ENCODE measurements around the gene UNC5B. TPM values are rescaled to one million over a fixed set of nuclear protein-coding genes. Genes with fewer than 3 reads are reported as not detected.
"Not testable (repeated sequence)": the region's sequence is repeated elsewhere in the genome, so short reads cannot be mapped to it uniquely, and the experiment has no call there.

The UNC5B gene
- total RNA-seq, 1 experiment from 2014 or later = 11.4 TPM

- H3K36me3 ChIP-seq = no peaks in the 10 kb centered on the region
- H3K27me3 ChIP-seq = no peaks in the 10 kb centered on the region
- DNase-seq = peak; percentile 26
- H3K4me3 ChIP-seq = peak overlapping the region; percentile 40
- H3K9me3 ChIP-seq = no peaks in the 10 kb centered on the region
These were observed 5.1 kb downstream of the UNC5B start for GRCh38 chr10:71217266-71218045.

GRCh38 chr10:71218046-71218650 lies 5.8 kb downstream of the UNC5B start:
- peak; percentile 37 for DNase-seq
- H3K4me3 ChIP-seq = no peak overlapping the region

GRCh38 chr10:71218651-71219050 lies 6.3 kb downstream of the UNC5B start:
- Histone ChIP-seq H3K27me3 (no peaks in the 10 kb centered on the region), H3K36me3 (no peaks in the 10 kb centered on the region), H3K4me3 (no peak overlapping the region), H3K9me3 (no peaks in the 10 kb centered on the region)
- DNase-seq = no peak

More at GRCh38 chr10:71218046-71218650, 5.8 kb downstream of the UNC5B start:
- Histone ChIP-seq H3K9me3 (no peaks in the 10 kb centered on the region), H3K36me3 (no peaks in the 10 kb centered on the region), H3K27me3 (no peaks in the 10 kb centered on the region)

GRCh38 chr10:71219236-71219917 lies 7.0 kb downstream of the UNC5B start:
- H3K36me3 ChIP-seq, H3K27me3 ChIP-seq, DNase-seq, H3K9me3 ChIP-seq, H3K4me3 ChIP-seq: not testable (repeated sequence)

GRCh38 chr10:71219918-71220688 lies 7.7 kb downstream of the UNC5B start:
- DNase-seq = no peak
- H3K36me3 ChIP-seq = no peaks in the 10 kb centered on the region
- H3K4me3 ChIP-seq = no peak overlapping the region
- H3K27me3 ChIP-seq = no peaks in the 10 kb centered on the region
- no peaks in the 10 kb centered on the region for H3K9me3 ChIP-seq

- no peaks in the 10 kb centered on the region for H3K36me3 ChIP-seq
- no peaks in the 10 kb centered on the region for H3K9me3 ChIP-seq
- no peaks in the 10 kb centered on the region for H3K27me3 ChIP-seq
- DNase-seq = peak; percentile 35
- H3K4me3 ChIP-seq = no peak overlapping the region
These were observed 8.5 kb downstream of the UNC5B start for GRCh38 chr10:71220689-71221540.

- no peaks in the 10 kb centered on the region for H3K9me3 ChIP-seq
- H3K27me3 ChIP-seq = no peaks in the 10 kb centered on the region
- no peaks in the 10 kb centered on the region for H3K36me3 ChIP-seq
- no peak for DNase-seq
- no peak overlapping the region for H3K4me3 ChIP-seq
These were observed 9.3 kb downstream of the UNC5B start for GRCh38 chr10:71221586-71222202.

GRCh38 chr10:71222601-71223346 lies 10.4 kb downstream of the UNC5B start:
- Histone ChIP-seq H3K27me3 (no peaks in the 10 kb centered on the region), H3K9me3 (no peaks in the 10 kb centered on the region), H3K4me3 (no peak overlapping the region), H3K36me3 (no peaks in the 10 kb centered on the region)
- peak; percentile 30 for DNase-seq

GRCh38 chr10:71223347-71224058 lies 11.1 kb downstream of the UNC5B start:
- DNase-seq = no peak
- no peaks in the 10 kb centered on the region for H3K36me3 ChIP-seq
- no peak overlapping the region for H3K4me3 ChIP-seq
- no peaks in the 10 kb centered on the region for H3K27me3 ChIP-seq
- no peaks in the 10 kb centered on the region for H3K9me3 ChIP-seq

GRCh38 chr10:71225291-71226058 lies 13.1 kb downstream of the UNC5B start:
- Histone ChIP-seq H3K36me3 (no peaks in the 10 kb centered on the region), H3K9me3 (no peaks in the 10 kb centered on the region), H3K27me3 (no peaks in the 10 kb centered on the region), H3K4me3 (no peak overlapping the region)
- DNase-seq = peak; percentile 45

- Histone ChIP-seq H3K36me3 (no peaks in the 10 kb centered on the region), H3K9me3 (no peaks in the 10 kb centered on the region), H3K27me3 (no peaks in the 10 kb centered on the region), H3K4me3 (no peak overlapping the region)
- no peak for DNase-seq
These were observed 16.7 kb downstream of the UNC5B start for GRCh38 chr10:71228875-71229675.

GRCh38 chr10:71229726-71230655 lies 17.6 kb downstream of the UNC5B start:
- DNase-seq = no peak
- no peaks in the 10 kb centered on the region for H3K9me3 ChIP-seq

More at GRCh38 chr10:71229726-71230655, 17.6 kb downstream of the UNC5B start:
- no peaks in the 10 kb centered on the region for H3K27me3 ChIP-seq
- H3K36me3 ChIP-seq = no peaks in the 10 kb centered on the region
- no peak overlapping the region for H3K4me3 ChIP-seq

Measured in MG63 (cell line).